ENCODE data around the gene FAM168A. TPM values are rescaled to one million over a fixed set of nuclear protein-coding genes. Genes with fewer than 3 reads are reported as not detected.
"Not testable (repeated sequence)": the region's sequence is repeated elsewhere in the genome, so short reads cannot be mapped to it uniquely, and the experiment has no call there.

FAM168A gene
- polyA plus RNA-seq, 3 donors, result 6.8 to 11.1 (median 10.0) TPM

DNA sequence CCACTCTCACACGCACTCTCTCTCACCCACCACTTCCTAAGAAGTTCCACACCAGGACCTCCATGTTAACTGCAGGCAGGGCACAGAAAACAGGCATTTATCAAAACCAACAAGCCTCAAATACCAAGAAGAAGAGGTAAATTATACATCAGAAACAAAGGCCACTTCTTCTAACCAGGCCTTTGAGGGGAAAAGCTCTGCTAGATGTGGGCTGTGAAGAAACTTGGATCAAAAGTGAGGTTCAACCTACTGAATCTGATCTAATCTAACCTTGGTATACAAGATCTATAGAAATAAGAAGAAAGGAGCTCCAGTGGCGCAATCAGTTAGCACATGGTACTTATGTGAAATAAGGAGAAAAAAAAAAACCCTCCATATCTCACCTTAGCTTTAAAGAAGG, 91.9 kb downstream of the FAM168A start:
- 92 to 95% (median 93%) methylated on average over 2 of the region's 2 CpGs for WGBS, 3 donors

DNA sequence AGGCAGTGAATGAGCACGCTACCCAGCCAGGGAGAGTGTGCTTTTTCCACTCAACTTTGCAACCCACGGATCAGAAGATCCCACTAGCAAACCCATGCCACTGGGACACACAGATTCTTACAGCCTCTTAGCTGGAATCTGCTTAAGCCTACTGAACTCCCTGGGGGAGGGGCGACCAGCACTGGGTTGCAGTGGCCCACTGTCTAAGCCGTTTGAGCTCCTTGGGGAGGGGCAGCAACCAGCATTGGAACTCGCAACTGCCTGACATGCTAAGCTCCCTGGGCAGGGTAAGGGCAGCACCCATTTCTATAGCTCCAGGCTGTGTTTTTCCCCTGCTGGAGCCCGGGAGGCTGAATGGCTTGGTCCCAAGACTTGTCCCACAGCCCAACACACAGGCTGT, 99.6 kb downstream of the FAM168A start:
- 84 to 97% (median 90%) methylated on average over 5 to 6 of the region's 6 CpGs for WGBS, 3 donors

More for the DNA sequence above, 91.9 kb downstream of the FAM168A start:
- no peak overlapping the region for H3K27ac ChIP-seq (ENCODE audit: low read depth, low read length)

DNA sequence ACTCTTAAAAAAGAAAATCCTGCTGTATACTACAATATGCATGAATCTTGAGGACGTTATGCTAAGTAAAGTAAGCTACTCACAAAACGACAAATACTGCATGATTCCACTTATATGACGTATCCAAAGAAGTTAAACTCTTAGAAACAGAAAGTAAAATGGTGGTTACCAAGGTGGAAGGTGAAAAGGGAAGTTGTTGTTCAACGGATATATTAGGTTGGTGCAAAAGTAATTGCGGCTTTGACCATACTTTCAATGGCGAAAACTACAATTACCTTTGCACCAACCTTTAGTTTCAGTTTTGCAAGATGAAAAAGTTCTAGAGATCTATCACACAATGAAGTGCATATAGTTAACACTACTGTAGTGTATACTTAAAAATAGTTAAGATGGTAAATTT, 101.8 kb downstream of the FAM168A start:
- WGBS, 3 donors, result 91 to 98% (median 92%) methylated on average over 6 of the region's 6 CpGs

More for the DNA sequence above, 99.6 kb downstream of the FAM168A start:
- H3K27ac ChIP-seq (ENCODE audit: low read depth, low read length), result no peak overlapping the region

DNA sequence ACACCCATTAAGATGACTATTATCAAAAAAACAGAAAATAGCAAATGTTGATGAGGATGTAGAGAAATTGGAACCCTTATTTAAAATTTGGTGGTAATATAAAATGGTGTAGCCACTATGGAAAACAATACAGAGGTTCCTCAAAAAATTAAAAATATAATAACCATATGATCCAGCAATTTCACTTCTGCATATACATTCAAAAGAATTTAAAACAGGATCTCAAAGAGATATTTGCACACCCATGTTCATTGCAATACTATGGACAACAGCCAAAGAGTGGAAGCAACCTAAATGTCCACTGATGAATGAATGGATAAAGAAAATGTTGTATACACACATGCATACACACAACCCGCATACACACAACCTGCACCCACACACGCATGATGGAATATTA, 102.2 kb downstream of the FAM168A start:
- WGBS, 3 donors, result 96 to 98% (median 97%) methylated on average over 2 of the region's 2 CpGs
- H3K27ac ChIP-seq (ENCODE audit: low read depth, low read length), result no peak overlapping the region

More for the DNA sequence above, 101.8 kb downstream of the FAM168A start:
- H3K27ac ChIP-seq (ENCODE audit: low read depth, low read length), result no peak overlapping the region

DNA sequence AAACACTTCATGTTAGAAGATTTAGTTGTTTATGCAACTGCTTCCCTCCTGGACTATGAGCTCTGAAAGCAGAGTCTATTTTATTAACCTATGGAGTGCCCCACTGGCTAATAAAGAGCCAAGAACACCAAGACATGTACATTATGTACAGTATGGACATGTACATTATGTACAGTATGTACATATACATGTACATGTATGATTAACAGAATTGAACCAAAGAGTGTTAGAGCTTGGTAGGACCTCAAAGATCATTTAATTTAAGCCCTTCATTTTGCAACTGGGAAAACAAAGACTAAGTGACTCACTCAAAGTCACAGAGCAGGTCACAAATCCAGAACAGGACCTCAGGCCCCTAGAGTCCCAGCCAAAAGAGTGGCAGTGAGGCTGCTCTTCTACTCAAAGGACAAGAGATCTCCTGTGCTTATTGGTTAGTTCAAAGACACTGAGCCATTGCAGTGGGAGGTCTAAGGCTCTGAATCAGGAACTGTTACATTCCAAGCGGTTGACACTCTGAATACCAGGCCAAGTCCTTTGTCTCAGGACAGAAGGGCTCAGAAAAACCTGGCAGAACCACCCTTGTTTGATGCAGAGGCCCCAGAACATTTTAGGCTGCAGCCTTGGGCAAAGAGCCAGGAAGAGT, 103.8 kb downstream of the FAM168A start:
- no peak overlapping the region for H3K27ac ChIP-seq (ENCODE audit: low read depth, low read length)
- WGBS, 3 donors, result 82 to 92% (median 84%) methylated on average over 1 of the region's 1 CpG

DNA sequence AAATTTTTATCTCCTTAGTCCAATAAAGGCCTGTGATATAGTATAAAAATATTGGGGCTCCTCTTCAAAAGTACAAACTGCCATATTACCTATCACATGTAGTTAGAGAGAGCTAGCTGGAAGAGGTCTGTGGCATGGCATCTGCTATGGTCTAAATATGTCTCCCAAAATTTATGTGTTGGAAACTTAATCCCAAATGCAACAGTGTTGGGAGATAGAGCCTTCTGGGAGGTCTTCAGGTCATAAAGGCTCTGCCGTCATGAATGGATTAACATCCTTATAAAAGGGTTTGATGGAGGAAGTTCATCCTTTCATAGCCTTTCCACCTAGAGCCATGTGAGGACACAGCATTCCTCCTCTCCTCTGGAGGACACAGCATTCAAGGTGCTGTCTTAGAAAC, 116.3 kb downstream of the FAM168A start:
- 88 to 100% (median 100%) methylated on average over 1 of the region's 1 CpG for WGBS, 3 donors
- H3K27ac ChIP-seq (ENCODE audit: low read depth, low read length), result no peak overlapping the region

DNA sequence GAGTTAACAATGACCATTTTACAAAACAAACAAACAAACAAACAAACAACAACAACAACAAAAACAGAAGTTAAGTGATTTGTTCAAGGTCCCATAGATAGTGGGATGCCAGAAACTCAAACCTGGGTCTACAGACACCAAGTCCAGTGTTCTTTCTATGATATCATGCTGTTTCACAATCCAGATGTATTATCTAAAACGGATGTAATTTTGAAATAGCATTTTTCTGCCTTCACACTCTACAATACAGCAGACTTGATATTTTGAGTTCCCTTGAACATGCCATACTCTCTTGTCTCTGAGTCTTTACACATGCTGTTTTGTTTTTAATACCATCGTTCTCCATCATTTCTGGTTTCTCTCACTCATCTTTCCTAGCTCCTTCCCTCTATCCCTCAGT, 117.2 kb downstream of the FAM168A start:
- WGBS, 3 donors, result 42 to 69% (median 42%) methylated on average over 2 of the region's 2 CpGs
- H3K27ac ChIP-seq (ENCODE audit: low read depth, low read length), result no peak overlapping the region

DNA sequence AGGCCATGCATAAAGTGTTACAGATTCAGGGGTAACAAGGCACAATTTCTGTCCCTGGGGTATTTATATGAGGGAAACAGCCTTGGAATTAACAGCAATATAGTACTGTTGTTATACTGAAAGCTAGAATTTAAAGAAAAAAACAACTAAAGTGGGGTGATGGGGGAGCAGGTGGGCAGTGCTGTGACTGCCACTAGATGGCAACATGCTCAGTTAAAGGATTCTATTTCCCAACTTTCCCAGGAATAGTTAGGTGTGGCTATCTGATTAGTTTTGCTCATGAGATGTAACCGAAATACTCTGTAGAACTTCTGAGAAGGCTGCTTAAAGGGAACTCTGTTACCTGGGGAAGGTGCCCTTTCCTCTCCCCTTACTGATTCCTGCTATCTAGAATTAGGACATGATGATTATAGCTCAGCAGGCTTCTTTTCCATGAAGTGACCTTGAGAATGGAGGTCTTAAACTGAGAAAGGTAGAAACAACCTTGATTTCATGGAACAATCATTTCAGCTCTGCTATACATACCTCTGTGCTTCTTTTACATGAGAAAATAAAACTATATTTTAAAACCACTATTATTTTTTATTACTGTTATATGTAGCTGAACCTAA, 119.1 kb downstream of the FAM168A start:
- WGBS, 3 donors, result 42 to 77% (median 48%) methylated on average over 1 of the region's 1 CpG
- H3K27ac ChIP-seq (ENCODE audit: low read depth, low read length), result no peak overlapping the region

DNA sequence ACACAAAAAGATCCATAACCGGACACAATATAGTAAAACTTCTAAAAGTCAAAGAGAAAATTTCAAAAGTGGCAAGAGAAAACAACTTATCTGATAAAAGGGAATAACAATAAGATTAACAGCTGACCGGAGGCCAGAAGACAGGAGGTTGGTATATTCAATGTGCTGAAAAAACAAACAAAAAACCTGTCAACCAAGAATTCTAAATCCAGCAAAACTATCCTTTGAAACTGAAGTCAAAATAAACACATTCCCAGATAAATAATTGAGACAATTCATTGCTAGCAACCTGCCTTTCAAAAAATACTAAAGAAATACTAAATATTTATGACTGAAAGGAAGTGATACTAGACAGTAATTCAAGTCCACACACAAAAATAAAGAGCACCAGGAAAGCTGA, 120.4 kb downstream of the FAM168A start:
- no peak overlapping the region for H3K27ac ChIP-seq (ENCODE audit: low read depth, low read length)
- 96 to 97% (median 97%) methylated on average over 2 of the region's 2 CpGs for WGBS, 3 donors

DNA sequence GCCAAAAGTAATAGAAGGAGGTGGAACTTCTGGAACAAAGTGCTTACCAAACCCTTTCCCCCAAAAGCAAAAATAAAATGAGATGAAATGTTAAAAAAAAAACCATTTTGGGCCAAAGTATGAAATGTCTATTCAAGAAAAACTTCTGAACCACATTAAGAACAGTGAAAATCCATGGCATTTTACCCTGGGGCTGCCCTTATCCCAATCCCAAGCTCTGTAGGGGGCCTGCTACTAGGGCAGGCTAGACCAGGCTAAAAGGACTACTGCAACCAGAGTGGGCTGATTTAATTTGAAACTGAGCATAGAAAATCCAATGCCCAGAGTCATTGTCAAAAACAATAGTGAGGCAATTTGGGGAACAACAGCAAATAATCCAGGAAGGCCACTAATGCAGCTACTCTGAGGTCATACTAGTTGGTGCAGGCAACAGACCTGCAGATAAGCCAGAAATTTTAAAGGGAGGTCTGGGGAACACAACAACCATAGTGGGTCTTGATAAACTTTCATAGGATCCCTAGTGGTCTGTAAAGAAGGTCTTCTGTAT, 122.3 kb downstream of the FAM168A start:
- no peak overlapping the region for H3K27ac ChIP-seq (ENCODE audit: low read depth, low read length)

DNA sequence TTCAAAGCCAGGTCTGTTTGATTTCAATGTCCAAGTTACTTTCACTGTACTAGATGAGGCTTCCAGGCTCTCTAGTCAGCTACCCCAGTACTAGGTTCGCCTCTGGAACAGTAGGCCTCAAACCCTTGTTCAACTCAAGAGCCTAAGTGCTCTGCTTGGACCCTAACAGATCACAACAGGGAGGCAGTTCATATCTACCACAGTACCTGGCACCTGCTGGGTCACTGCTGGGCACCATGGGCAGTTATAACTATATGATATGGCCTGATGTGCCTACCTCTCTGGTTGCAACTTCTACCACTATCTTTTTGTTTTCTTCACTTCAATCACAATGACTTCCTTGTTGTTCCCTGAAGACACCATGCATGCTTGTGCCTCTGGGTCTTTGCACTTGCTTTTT, 124.7 kb downstream of the FAM168A start:
- 95 to 100% (median 100%) methylated on average over 1 of the region's 1 CpG for WGBS, 3 donors
- H3K27ac ChIP-seq (ENCODE audit: low read depth, low read length), result no peak overlapping the region

DNA sequence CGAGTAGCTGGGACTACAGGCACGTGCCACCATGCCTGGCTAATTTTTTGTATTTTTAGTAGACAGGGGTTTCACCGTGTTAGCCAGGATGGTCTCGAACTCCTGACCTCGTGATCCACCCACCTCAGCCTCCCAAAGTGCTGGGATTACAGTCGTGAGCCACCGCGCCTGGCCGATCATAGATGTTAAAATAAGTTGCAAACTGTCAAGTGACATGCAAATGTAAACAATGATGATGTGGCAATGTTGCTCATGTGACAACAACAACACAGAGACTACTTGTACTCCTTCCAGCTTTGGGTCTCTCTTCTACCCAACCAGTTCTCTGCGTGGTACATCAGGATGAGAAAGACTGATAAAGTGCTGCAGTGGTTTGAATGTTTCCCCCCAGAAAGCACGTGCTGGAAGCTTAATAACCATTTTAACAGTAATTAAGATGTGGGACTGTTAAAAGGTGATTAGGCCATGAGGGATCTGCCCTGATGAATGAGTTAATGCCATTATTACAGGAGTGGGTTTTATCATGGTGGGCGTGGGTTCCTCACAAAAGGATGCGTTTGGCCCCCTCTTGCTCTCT, 127.8 kb downstream of the FAM168A start:
- H3K27ac ChIP-seq (ENCODE audit: low read depth, low read length), result not testable (repeated sequence)
- WGBS, 3 donors, result 88 to 89% (median 89%) methylated on average over 13 of the region's 13 CpGs

DNA sequence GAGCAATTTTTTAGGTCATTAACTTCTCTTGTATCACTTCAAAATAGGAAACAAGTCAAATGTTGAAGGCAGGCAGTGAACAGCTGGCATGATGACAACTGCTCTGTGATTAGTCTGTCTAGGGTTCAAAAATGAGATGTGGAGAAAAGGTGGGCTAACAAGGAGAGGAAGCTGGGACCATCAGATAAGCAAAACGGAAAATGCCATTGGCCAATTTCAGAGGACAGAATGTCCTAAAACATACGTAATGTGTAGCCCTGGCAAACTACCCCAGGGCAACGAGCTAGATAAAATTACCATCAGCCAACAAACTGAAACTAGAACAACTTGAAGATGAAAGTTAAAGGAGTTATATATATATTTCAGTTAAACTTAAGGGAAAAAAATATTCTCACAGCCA, 128.5 kb downstream of the FAM168A start:
- WGBS, 3 donors, result 36 to 74% (median 37%) methylated on average over 3 of the region's 3 CpGs

DNA sequence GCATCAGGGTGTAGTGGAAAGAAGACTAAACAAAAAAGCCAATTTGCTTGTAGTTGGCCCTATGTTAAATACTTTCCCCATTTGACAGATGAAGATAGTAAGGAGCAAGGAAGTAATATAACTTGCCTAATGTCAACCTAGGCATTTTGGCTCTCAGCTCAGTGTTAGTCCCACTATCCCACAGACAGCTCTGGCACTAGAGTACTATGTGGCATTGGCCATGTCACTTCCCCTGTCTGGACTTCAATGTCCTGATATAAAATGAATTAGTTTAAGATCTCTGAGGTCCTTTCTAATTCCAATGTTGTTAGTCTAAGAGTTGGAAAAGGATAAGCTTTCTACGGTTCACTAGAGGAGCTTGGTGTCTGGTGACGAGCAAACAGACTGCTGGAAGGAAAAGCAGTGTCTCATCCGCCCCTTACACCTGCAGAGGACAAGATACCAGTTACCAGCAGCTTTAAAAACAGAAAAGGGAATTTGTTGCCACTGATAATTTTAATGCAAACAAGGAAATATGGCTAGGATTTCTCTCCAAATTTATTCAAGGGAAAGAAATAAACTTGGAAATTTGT, 129.2 kb downstream of the FAM168A start:
- WGBS, 3 donors, result 85 to 89% (median 86%) methylated on average over 3 of the region's 3 CpGs
- no peak overlapping the region for H3K27ac ChIP-seq (ENCODE audit: low read depth, low read length)

More for the DNA sequence above, 128.5 kb downstream of the FAM168A start:
- no peak overlapping the region for H3K27ac ChIP-seq (ENCODE audit: low read depth, low read length)

DNA sequence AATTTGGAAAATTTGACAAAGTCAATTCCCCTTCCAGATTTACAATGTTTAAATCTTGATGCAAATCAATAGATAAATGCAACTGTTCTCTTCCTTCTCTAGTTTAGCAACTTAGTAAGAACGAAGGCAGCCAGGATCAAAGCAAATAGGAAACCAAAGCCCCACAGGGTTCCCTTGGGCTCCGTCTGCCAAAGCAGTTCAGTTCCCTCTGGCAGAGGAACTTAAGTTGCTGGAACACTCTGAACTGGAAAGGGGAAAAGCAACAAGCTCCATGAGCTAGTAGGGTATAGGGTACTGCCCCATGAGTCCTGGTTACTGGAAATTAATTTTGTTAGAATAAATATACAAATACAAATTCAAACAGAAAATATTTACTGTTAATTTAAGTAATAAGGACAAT, 130.4 kb downstream of the FAM168A start:
- WGBS, 3 donors, result 21 to 66% (median 22%) methylated on average over 2 of the region's 2 CpGs
- no peak overlapping the region for H3K27ac ChIP-seq (ENCODE audit: low read depth, low read length)

DNA sequence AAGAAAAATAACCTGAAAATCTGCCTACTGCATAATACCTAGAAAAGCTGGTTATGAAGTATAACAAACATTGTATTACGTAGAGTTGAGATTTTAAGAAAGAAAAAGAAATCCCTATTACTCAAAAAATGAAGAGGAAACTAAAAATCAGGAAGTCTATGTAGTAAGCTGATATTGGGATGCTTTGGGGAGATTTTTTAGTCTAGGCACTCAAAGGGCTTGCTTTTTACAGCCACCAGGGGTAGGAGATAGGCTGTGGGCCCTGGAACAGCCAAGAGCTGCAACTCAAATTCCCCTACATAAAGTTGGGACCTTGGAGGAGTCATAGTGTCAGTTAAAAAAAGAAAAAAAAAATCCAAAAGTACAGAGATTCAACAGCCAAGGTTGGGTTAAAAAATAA, 131.3 kb downstream of the FAM168A start:
- WGBS, 3 donors, result 63 to 92% (median 76%) methylated on average over 1 of the region's 1 CpG

DNA sequence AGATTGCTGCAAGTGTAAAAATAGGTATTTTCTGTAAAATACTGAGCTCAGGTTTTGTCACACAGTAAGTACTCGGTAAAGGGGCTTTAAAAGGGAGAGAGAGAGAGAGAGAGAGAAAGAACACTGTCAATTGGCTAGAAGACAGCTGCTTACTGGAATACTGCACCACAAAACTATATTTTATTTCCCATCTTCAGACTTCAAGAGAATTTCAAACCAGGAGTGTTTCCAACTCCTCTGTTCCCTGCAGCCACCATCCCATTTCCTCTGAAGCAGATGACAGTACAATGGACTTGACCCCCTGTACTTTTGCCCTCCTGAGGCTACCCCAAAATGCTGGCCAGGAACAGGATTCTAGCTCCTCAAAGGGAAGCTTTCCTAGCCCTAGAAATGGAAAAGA, 132.0 kb downstream of the FAM168A start:
- H3K27ac ChIP-seq (ENCODE audit: low read depth, low read length), result no peak overlapping the region
- 44 to 88% (median 56%) methylated on average over 1 of the region's 1 CpG for WGBS, 3 donors

More for the DNA sequence above, 131.3 kb downstream of the FAM168A start:
- H3K27ac ChIP-seq (ENCODE audit: low read depth, low read length), result no peak overlapping the region

DNA sequence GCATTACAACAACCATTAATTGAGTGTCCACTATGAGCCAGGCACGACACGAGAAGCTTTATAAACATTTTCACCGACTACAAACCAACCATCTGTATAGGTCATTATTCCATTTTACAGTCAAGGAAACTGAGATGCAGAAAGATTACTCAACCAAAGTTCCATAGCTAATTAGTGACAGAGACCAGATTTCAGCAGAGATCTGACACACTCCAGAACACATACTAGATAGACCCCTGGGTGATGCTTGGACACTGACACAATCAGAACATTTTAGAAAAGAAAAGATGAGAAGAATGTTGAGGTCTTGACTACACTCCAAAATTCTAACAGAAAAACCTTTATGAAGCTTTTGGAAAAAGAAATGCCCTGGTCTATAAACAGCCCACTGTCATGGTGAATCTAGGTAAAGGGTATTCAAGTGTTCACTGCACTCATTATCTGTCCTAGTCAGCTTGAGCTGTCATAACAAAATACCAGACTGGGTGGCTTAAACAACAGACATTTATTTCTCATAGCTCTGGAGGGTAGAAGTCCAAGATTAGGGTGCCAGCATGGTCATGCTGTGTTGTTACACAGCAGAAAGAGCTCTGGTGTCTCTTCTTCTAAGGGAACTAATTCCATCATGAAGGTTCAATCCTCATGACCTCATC, 132.8 kb downstream of the FAM168A start:
- 72 to 96% (median 85%) methylated on average over 3 of the region's 3 CpGs for WGBS, 3 donors
- H3K27ac ChIP-seq (ENCODE audit: low read depth, low read length), result no peak overlapping the region

DNA sequence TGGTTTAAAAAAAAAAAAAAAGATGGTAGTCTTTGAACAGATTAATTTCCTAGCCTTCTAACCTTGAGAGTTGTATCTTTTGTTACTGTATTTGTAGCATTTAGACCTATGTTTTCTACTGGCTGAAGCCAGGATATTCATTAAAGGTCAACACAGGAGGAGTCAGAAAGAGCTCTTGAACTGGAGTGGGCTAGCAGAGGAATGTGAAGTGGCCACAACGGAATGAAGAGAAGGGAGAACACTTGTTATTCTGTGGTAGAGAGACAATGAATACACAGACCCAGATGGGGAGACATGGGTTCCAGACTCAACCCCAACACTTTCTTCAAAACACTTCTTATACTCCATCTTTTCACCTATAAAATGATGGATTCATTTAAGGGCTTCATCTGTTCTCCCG, 133.6 kb downstream of the FAM168A start:
- H3K27ac ChIP-seq (ENCODE audit: low read depth, low read length), result no peak overlapping the region
- WGBS, 3 donors, result 76 to 91% (median 90%) methylated on average over 2 of the region's 2 CpGs
